Measurements from ENCODE around the gene CACNG5.

The CACNG5 gene

DNA sequence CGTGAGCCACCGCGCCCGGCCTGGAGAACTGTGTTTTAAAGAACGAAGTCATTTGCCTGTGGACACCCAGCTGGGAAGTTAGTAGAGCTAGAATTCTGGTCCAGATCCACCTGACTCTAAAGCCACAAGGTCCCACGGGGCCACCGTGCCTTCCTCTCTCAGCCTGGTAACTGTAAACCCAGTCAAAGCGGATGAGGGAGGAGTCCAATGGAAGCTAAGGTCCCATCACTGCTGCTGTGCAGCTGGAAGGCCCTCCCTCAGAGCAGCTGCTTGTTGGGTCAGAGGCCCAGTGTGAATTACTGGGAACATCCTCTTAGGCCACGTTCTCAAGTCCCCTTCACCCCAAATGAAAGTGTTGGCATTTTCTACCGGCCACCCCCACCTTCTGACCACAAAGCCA lies 48.8 kb upstream of the CACNG5 start:
- no peak for TF ChIP-seq INSM2 (tag by site-specific recombination; IDR thresholded peaks at IDR 0.05)
- no peak for TF ChIP-seq ZFHX2 (tag by site-specific recombination; conservative IDR thresholded peaks at IDR 0.05)
- no peak for TF ChIP-seq ZNF580 (tag by site-specific recombination; IDR thresholded peaks at IDR 0.05)
- no peak for TF ChIP-seq ZNF510 (tag by site-specific recombination; IDR thresholded peaks at IDR 0.05; ENCODE audit: insufficient replicate concordance)
- no peak overlapping the region for H3K27ac ChIP-seq (ENCODE audit: extremely low read depth, low read depth, low read length)
- H3K9me3 ChIP-seq (ENCODE audit: control insufficient read depth, insufficient read depth, low read depth, low read length), result no peaks in the 10 kb centered on the region
- POLR2A ChIA-PET, result no interaction called here
- no peak overlapping the region for H3K4me3 ChIP-seq (ENCODE audit: low read depth, low read length)
- CTCF ChIA-PET, result no interaction called here
- H3K4me1 ChIP-seq (ENCODE audit: control insufficient read depth, insufficient read depth, low read length), result no peaks in the 10 kb centered on the region; the same call in 1 of the 2 replicates
- peaks cover 0 to 18% of the 10 kb centered on the region in 2 experiments; a peak in 1 of 3 replicates for H3K36me3 ChIP-seq (ENCODE audit: control insufficient read depth in 2 of 2, insufficient read depth in 1 of 2, low read length in 2 of 2)

DNA sequence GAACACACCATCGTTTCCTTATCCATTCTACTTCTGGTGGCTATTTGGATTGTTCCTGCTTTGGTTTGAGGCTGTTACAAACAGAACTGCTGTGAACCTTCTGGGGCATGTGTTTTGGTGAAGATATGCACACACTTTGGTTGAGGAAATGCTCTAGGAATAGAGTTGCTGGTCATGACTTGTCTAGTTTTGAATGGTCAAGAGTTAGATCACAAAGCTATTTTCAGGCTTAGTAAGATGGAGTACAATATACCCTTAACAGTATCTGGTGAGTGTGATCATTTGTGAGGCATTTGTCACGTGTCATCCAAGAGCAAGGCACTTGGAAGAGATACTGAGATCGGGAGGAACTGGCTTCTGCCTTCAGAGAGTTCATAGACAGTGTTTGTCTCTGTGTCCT lies 47.0 kb upstream of the CACNG5 start:
- Histone ChIP-seq H3K4me3 (ENCODE audit: low read depth, low read length) (no peak overlapping the region), H3K27ac (ENCODE audit: extremely low read depth, low read depth, low read length) (no peak overlapping the region), H3K4me1 (ENCODE audit: control insufficient read depth, insufficient read depth, low read length) (no peaks in the 10 kb centered on the region; the same call in 1 of the 2 replicates), H3K36me3 (ENCODE audit: control insufficient read depth in 2 of 2, insufficient read depth in 1 of 2, low read length in 2 of 2) (peaks cover 0 to 21% of the 10 kb centered on the region in 2 experiments; a peak in 1 of 3 replicates), H3K9me3 (ENCODE audit: control insufficient read depth, insufficient read depth, low read depth, low read length) (no peaks in the 10 kb centered on the region)
- ChIA-PET CTCF (interaction anchor here (0.6 kb wide), 1 partner anchor 65 kb away, joined by 5 read pairs; no protein-coding TSS in a partner anchor), POLR2A (no interaction called here)
- no peak for TF ChIP-seq ZNF404 (tag by site-specific recombination; IDR thresholded peaks at IDR 0.05)
- TF ChIP-seq, protein P1, sequence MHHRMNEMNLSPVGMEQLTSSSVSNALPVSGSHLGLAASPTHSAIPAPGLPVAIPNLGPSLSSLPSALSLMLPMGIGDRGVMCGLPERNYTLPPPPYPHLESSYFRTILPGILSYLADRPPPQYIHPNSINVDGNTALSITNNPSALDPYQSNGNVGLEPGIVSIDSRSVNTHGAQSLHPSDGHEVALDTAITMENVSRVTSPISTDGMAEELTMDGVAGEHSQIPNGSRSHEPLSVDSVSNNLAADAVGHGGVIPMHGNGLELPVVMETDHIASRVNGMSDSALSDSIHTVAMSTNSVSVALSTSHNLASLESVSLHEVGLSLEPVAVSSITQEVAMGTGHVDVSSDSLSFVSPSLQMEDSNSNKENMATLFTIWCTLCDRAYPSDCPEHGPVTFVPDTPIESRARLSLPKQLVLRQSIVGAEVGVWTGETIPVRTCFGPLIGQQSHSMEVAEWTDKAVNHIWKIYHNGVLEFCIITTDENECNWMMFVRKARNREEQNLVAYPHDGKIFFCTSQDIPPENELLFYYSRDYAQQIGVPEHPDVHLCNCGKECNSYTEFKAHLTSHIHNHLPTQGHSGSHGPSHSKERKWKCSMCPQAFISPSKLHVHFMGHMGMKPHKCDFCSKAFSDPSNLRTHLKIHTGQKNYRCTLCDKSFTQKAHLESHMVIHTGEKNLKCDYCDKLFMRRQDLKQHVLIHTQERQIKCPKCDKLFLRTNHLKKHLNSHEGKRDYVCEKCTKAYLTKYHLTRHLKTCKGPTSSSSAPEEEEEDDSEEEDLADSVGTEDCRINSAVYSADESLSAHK (tag by site-specific recombination; IDR thresholded peaks at IDR 0.05), result no peak
- no peak for TF ChIP-seq ZNF433 (tag by site-specific recombination; IDR thresholded peaks at IDR 0.05; ENCODE audit: low read depth)
- TF ChIP-seq PRDM2 (tag by site-specific recombination; IDR thresholded peaks at IDR 0.05; ENCODE audit: borderline replicate concordance), result no peak
- TF ChIP-seq ZNF664 (tag by site-specific recombination; IDR thresholded peaks at IDR 0.05), result no peak
- TF ChIP-seq GLIS1 (tag by site-specific recombination; IDR thresholded peaks at IDR 0.05), result no peak
- no peak for TF ChIP-seq ZNF473 (tag by site-specific recombination; IDR thresholded peaks at IDR 0.05)
- TF ChIP-seq ZNF610 (tag by site-specific recombination; IDR thresholded peaks at IDR 0.05; ENCODE audit: borderline replicate concordance), result no peak
